GM19193 (cell line): ENCODE results near the gene RRP12.

ENCODE experiments used
- POLR2A ChIP-seq: IDR thresholded peaks from 4 replicates; pipeline ENCODE4 v1.6.1; 2011; ENCODE audit not compliant: insufficient read depth, insufficient read length; ENCODE audit errors: extremely low read depth

RRP12 gene

GRCh38 chr10:97385565-97385964 is 15.6 kb downstream of the RRP12 start:
- TF ChIP-seq POLR2A = no peak

GRCh38 chr10:97384641-97385040 is 16.5 kb downstream of the RRP12 start:
- no peak for TF ChIP-seq POLR2A

DNA sequence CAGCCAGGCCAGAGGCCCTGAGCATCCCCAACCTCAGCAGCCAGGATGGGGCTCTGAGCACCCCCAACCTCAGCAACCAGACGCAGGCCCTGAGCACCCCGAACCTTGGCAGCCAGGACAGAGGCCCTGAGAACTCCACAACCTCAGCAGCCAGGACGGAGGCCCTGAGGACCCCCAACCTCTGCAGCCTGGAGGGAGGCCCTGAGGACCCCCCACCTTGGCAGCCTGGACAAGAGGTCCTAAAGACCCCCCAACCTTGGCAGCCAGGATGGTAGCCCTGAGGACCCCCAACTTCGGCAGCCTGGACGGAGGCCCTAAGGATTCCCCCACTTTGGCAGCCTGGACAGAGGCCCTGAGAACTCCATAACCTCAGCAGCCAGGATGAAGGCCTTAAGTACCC is 17.0 kb downstream of the RRP12 start:
- TF ChIP-seq POLR2A = no peak

- TF ChIP-seq POLR2A = no peak
These were observed 18.0 kb downstream of the RRP12 start for GRCh38 chr10:97383159-97383558.

DNA sequence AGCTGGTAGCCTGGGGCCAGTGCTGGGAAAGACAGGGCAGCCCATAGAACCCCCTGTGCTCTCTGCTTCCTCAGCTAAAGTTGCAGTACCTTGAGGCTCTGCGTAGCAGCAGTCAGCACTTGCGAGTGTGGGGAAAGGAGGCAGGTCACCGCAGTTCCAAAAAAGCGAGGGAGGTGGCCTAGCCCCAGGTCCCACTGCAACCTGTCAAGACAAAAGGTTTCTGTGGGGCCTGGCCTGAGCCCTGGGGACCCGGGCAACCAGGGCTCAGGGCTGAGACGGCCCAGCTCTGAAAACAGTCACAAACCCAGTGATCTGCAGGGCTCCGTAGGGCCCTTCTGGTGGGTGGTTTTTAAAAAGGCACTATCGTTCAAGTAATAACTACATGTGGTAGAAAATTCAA is 19.5 kb downstream of the RRP12 start:
- TF ChIP-seq POLR2A = no peak

GRCh38 chr10:97380516-97380915 is 20.6 kb downstream of the RRP12 start:
- TF ChIP-seq POLR2A = no peak

GRCh38 chr10:97378933-97379921 is 21.9 kb downstream of the RRP12 start:
- no peak for TF ChIP-seq POLR2A

DNA sequence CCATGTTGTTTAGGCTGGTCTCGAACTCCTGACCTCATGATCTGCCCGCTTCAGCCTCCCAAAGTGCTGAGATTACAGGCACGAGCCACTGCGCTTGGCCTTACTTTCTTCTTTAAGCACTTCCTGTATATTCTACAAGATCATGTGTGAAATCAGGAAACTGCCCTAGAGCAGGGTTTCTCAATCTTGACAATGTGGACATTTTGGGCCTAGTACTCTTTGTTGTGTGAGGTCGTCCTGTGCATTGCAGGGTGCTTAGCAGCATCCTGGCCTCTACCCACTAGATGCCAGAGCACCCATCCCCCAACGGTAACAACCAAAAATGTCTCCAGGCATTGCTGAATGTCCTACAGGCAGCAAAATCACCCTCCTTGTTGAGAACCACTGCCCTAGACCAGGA is 24.7 kb downstream of the RRP12 start:
- no peak for TF ChIP-seq POLR2A

DNA sequence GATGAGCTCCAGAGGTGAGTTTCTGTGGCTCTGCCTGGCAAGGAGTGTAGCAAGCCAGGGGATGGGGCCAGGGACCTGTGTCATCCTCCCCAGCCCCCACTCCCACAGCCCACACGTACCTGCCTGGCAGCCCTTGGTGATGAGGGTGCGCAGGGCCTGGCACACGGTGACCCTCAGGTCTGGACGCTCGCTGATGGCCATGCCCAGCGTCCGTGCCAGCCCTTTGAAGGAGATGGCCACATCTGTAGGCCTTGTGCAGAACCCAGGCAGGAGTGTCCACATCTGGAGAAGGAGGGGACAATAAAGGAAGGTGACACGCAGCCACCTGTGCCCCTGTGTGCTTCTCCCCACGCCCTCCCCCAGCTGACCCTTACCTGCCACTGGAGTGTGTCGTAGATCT is 27.7 kb downstream of the RRP12 start:
- no peak for TF ChIP-seq POLR2A

GRCh38 chr10:97372233-97372875 is 28.8 kb downstream of the RRP12 start:
- no peak for TF ChIP-seq POLR2A

DNA sequence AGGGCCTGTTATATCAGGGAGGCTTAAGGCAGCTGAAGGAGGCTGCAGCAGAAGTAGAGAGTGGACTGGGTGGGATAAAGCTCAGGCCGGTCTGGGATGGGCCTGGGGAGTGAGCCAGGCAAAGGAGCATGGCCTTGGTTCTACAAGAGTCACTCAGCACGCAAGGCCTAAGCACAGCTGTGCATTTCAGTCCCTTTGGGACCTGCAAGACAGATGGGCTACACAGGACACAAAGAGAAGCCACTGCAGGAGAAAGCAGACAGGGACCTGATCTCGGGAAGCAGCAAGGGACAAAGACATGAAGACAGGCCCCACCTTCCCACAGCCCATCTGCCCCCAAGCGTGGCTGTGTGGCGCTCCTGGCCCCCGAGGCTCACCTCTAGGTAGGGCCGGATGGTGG is 29.4 kb downstream of the RRP12 start:
- no peak for TF ChIP-seq POLR2A

- TF ChIP-seq POLR2A = no peak
These were observed 34.0 kb downstream of the RRP12 start for GRCh38 chr10:97367126-97367649.

- no peak for TF ChIP-seq POLR2A
These were observed 34.6 kb downstream of the RRP12 start for GRCh38 chr10:97366572-97366971.

DNA sequence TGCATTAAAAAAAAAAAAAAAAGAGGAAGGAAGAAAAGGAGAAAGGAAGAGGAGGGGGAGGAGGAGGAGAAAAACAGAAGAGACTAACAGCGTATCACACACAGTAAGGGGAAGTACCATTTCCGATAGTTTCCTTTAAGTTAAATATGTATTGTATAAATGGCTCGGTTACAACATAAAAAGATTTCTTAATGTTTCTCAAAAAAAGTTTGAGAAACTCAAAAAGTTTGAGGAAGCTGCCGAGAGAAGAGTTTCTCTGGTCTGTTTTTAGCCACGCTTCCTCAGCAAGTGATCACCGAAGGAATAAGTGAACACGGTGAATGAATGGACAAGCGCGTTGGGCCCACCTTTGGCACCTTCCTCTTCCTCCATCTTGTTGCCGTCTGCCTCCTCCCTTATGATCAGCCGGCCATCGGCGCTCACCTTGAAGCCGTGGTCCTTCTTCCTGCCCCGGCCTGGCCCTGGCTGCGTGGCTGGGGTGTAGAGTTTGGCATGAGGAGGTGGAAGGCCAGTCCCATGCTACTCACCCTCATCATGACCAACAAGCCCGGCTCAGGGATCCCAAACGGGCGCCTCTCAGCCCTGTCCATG is 35.3 kb downstream of the RRP12 start:
- no peak for TF ChIP-seq POLR2A

- TF ChIP-seq POLR2A = no peak
These were observed 38.1 kb downstream of the RRP12 start for GRCh38 chr10:97363071-97363470.
